ENCODE measurements around the gene PAPOLG.

The PAPOLG gene

GRCh38 chr2:60741576-60741975 lies 14.5 kb upstream of the PAPOLG start:
- no peak overlapping the region for H3K9ac ChIP-seq (ENCODE audit: low read length)
- no peaks in the 10 kb centered on the region for H3K79me2 ChIP-seq (ENCODE audit: insufficient read depth, low read length)
- H3F3A ChIP-seq (ENCODE audit: insufficient read depth, low read length) = no peaks in the 10 kb centered on the region
- H3K4me2 ChIP-seq (ENCODE audit: low read length) = no peak overlapping the region
- no peaks in the 10 kb centered on the region for H3K9me2 ChIP-seq (ENCODE audit: low read depth, low read length)
- no peaks in the 10 kb centered on the region for H3K4me1 ChIP-seq (ENCODE audit: insufficient read depth, low read length, severe bottlenecking)
- H3K36me3 ChIP-seq (ENCODE audit: insufficient read depth, low read length) = no peaks in the 10 kb centered on the region
- no peak for TF ChIP-seq CTCF (IDR thresholded peaks at IDR 0.05; ENCODE audit: low read length)
- TF ChIP-seq EZH2 (IDR thresholded peaks at IDR 0.05; ENCODE audit: borderline replicate concordance, low read length) = no peak
- H3K27ac ChIP-seq (ENCODE audit: low read depth, low read length, poor library complexity, severe bottlenecking) = no peak overlapping the region
- H3K27me3 ChIP-seq (ENCODE audit: insufficient read depth, low read length) = no peaks in the 10 kb centered on the region
- no peak overlapping the region for H2AFZ ChIP-seq (ENCODE audit: low read length)
- no peaks in the 10 kb centered on the region for H4K20me1 ChIP-seq (ENCODE audit: insufficient read depth, low read length)
- no peak overlapping the region for H3K4me3 ChIP-seq (ENCODE audit: low read depth, low read length, poor library complexity, severe bottlenecking)
- no peaks in the 10 kb centered on the region for H3K9me3 ChIP-seq (ENCODE audit: low read length)

- Histone ChIP-seq H3K9ac (ENCODE audit: low read length) (no peak overlapping the region), H2AFZ (ENCODE audit: low read length) (no peak overlapping the region), H4K20me1 (ENCODE audit: insufficient read depth, low read length) (no peaks in the 10 kb centered on the region), H3K4me2 (ENCODE audit: low read length) (no peak overlapping the region), H3K36me3 (ENCODE audit: insufficient read depth, low read length) (no peaks in the 10 kb centered on the region), H3K27me3 (ENCODE audit: insufficient read depth, low read length) (no peaks in the 10 kb centered on the region), H3K4me1 (ENCODE audit: insufficient read depth, low read length, severe bottlenecking) (no peaks in the 10 kb centered on the region), H3K9me2 (ENCODE audit: low read depth, low read length) (no peaks in the 10 kb centered on the region), H3K79me2 (ENCODE audit: insufficient read depth, low read length) (no peaks in the 10 kb centered on the region), H3K4me3 (ENCODE audit: low read depth, low read length, poor library complexity, severe bottlenecking) (no peak overlapping the region), H3F3A (ENCODE audit: insufficient read depth, low read length) (no peaks in the 10 kb centered on the region), H3K9me3 (ENCODE audit: low read length) (no peaks in the 10 kb centered on the region), H3K27ac (ENCODE audit: low read depth, low read length, poor library complexity, severe bottlenecking) (no peak overlapping the region)
- TF ChIP-seq CTCF (IDR thresholded peaks at IDR 0.05; ENCODE audit: low read length) = no peak
- TF ChIP-seq EZH2 (IDR thresholded peaks at IDR 0.05; ENCODE audit: borderline replicate concordance, low read length) = no peak
Measured at GRCh38 chr2:60742419-60742818, 13.6 kb upstream of the PAPOLG start.

GRCh38 chr2:60745330-60745729 lies 10.7 kb upstream of the PAPOLG start:
- H3K4me3 ChIP-seq (ENCODE audit: low read depth, low read length, poor library complexity, severe bottlenecking) = no peak overlapping the region

More at GRCh38 chr2:60745330-60745729, 10.7 kb upstream of the PAPOLG start:
- Histone ChIP-seq H4K20me1 (ENCODE audit: insufficient read depth, low read length) (no peaks in the 10 kb centered on the region), H3K9ac (ENCODE audit: low read length) (no peak overlapping the region), H3K9me2 (ENCODE audit: low read depth, low read length) (no peaks in the 10 kb centered on the region), H2AFZ (ENCODE audit: low read length) (no peak overlapping the region), H3K9me3 (ENCODE audit: low read length) (no peaks in the 10 kb centered on the region), H3F3A (ENCODE audit: insufficient read depth, low read length) (no peaks in the 10 kb centered on the region), H3K4me2 (ENCODE audit: low read length) (no peak overlapping the region), H3K27me3 (ENCODE audit: insufficient read depth, low read length) (no peaks in the 10 kb centered on the region), H3K36me3 (ENCODE audit: insufficient read depth, low read length) (no peaks in the 10 kb centered on the region), H3K79me2 (ENCODE audit: insufficient read depth, low read length) (no peaks in the 10 kb centered on the region), H3K27ac (ENCODE audit: low read depth, low read length, poor library complexity, severe bottlenecking) (no peak overlapping the region), H3K4me1 (ENCODE audit: insufficient read depth, low read length, severe bottlenecking) (no peaks in the 10 kb centered on the region)
- TF ChIP-seq CTCF (IDR thresholded peaks at IDR 0.05; ENCODE audit: low read length) = no peak

Data from OCI-LY1 (cell line).